Caco-2 (cell line): ENCODE results near the gene ATP9B. TPM values are rescaled to one million over a fixed set of nuclear protein-coding genes. Genes with fewer than 3 reads are reported as not detected.

ENCODE experiments used
- BruUV-seq: library from RNA; stranded (reverse); fragments of 400-500 nt; replicated peaks from 2 replicates; lab custom pipeline; 2021; lab: Mats Ljungman, UMichigan
- CTCF ChIA-PET: fragments of 300-600 bp; sonication (Branson Sonifier 250); formaldehyde crosslinking; loops from one replicate; lab custom pipeline; 2022; ENCODE audit warnings: antibody characterized with exemption; lab: Charles Lee
- POLR2A ChIA-PET: fragments of 300-600 bp; sonication (Branson Sonifier 250); formaldehyde crosslinking; loops from one replicate; lab custom pipeline; 2022; ENCODE audit warnings: antibody characterized with exemption; lab: Charles Lee
- DNase-seq, 2 experiments: peaks; one replicate each; pipeline versions ENCODE4 v3.0.0 to v3.0.0-alpha.2; 2020 to 2022
- H3K27me3 ChIP-seq: replicated peaks from 2 replicates; pipeline ENCODE4 v1.6.0; 2011; ENCODE audit warnings: low read length; ENCODE audit not compliant: control insufficient read depth, insufficient read depth
- H3K36me3 ChIP-seq: 2 replicates; pipeline ENCODE4 v1.5.1; 2011; ENCODE audit warnings: low read length; ENCODE audit not compliant: control insufficient read depth, insufficient read depth
- H3K4me1 ChIP-seq: fragments of 250-450 bp; sonication (Bioruptor Pico); 2 replicates; pipeline ENCODE4 v1.5.1; 2020; ENCODE audit warnings: mild to moderate bottlenecking
- H3K4me3 ChIP-seq: 2 replicates; pipeline ENCODE4 v1.5.1; 2011; ENCODE audit warnings: low read depth, mild to moderate bottlenecking, control low read depth, low read length
- H3K9me3 ChIP-seq: fragments of 250-450 bp; sonication (Bioruptor Pico); 2 replicates; pipeline ENCODE4 v1.5.1; 2020; ENCODE audit warnings: mild to moderate bottlenecking, moderate library complexity
- H3K27ac Mint-ChIP-seq: one replicate; pipeline ENCODE4 v1.8.0; 2022; ENCODE audit warnings: mixed read lengths; ENCODE audit not compliant: unreplicated experiment
- H3K27me3 Mint-ChIP-seq: one replicate; pipeline ENCODE4 v1.8.0; 2022; ENCODE audit warnings: mixed read lengths; ENCODE audit not compliant: insufficient read depth, unreplicated experiment
- H3K36me3 Mint-ChIP-seq: one replicate; pipeline ENCODE4 v1.8.0; 2022; ENCODE audit warnings: mild to moderate bottlenecking, mixed read lengths; ENCODE audit not compliant: insufficient read depth, unreplicated experiment
- H3K4me1 Mint-ChIP-seq: one replicate; pipeline ENCODE4 v1.8.0; 2022; ENCODE audit warnings: low read depth, mixed read lengths; ENCODE audit not compliant: unreplicated experiment
- H3K4me3 Mint-ChIP-seq: one replicate; pipeline ENCODE4 v1.8.0; 2022; ENCODE audit warnings: mild to moderate bottlenecking, moderate library complexity, mixed read lengths; ENCODE audit not compliant: unreplicated experiment
- H3K9me3 Mint-ChIP-seq: one replicate; pipeline ENCODE4 v1.8.0; 2022; ENCODE audit warnings: mixed read lengths; ENCODE audit not compliant: unreplicated experiment
- CTCF ChIP-seq, 2 experiments: fragments of 200-600 bp in 1 of 2; IDR thresholded peaks; 1 replicate in 1 of 2; 2 replicates in 1 of 2; pipeline versions ENCODE4 v1.5.1 to v1.8.0; 2011 to 2022; ENCODE audit warnings: antibody characterized with exemption in 1 of 2, control low read depth in 1 of 2, inconsistent platforms in 1 of 2, low read depth in 1 of 2, low read length in 1 of 2, mild to moderate bottlenecking in 1 of 2, moderate library complexity in 1 of 2; ENCODE audit not compliant: insufficient read depth in 1 of 2, severe bottlenecking in 1 of 2, unreplicated experiment in 1 of 2
- intact Hi-C: fragments of 100-400 bp; cut with micrococcal nuclease; formaldehyde crosslinking; loops from one replicate; pipeline ENCODE4 v1.10.0; 2022; ENCODE audit not compliant: unreplicated experiment
- total RNA-seq: library from RNA; stranded (reverse); gene quantifications from 2 replicates; pipeline ENCODE4 v1.2.3, GENCODE V29; 2022

Gene ATP9B
- total RNA-seq, 1 experiment from 2014 or later: 15.8 TPM

DNA sequence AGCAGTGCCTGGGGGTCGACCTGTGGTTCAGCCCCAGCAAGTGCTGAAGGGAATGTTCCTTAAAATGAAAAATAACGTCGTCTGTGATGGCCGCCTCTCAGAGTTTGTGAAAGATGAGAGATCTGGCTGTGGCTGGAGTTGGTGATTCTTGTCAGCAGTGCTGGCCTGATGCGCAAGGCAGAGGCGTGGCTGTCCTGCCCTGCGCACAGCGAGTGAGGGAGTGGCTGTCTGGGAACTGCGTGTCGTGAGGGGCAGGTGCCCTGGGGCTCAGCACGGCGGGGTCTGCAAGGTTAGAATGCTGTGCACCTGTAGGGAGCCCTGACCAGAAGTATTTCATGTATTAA, 335.3 kb downstream of the ATP9B start:
- no peak for TF ChIP-seq CTCF (IDR thresholded peaks at IDR 0.05; ENCODE audit: insufficient read depth in 1 of 2, low read depth in 1 of 2, low read length in 1 of 2, severe bottlenecking in 1 of 2, unreplicated experiment in 1 of 2)
- POLR2A ChIA-PET: no interaction called here
- CTCF ChIA-PET: no interaction called here

GRCh38 chr18:79405019-79405780, 336.0 kb downstream of the ATP9B start:
- BruUV-seq: no TSS peak
- ChIA-PET CTCF (no interaction called here), POLR2A (no interaction called here)
- H3K27ac Mint-ChIP-seq: no peak overlapping the region
- no peak for TF ChIP-seq CTCF (IDR thresholded peaks at IDR 0.05; ENCODE audit: insufficient read depth in 1 of 2, low read depth in 1 of 2, low read length in 1 of 2, severe bottlenecking in 1 of 2, unreplicated experiment in 1 of 2)
- Histone ChIP-seq H3K4me1 (no peaks in the 10 kb centered on the region), H3K36me3 (no peaks in the 10 kb centered on the region), H3K4me3 (no peak overlapping the region), H3K27me3 (no peaks in the 10 kb centered on the region), H3K9me3 (no peaks in the 10 kb centered on the region)
- no peaks in the 10 kb centered on the region for H3K36me3 Mint-ChIP-seq
- no peaks in the 10 kb centered on the region for H3K4me1 Mint-ChIP-seq
- DNase-seq: no peak
- H3K27me3 Mint-ChIP-seq: no peaks in the 10 kb centered on the region
- H3K9me3 Mint-ChIP-seq: no peaks in the 10 kb centered on the region
- no peak overlapping the region for H3K4me3 Mint-ChIP-seq
- intact Hi-C loops: no loop called here

More for the DNA sequence above, 335.3 kb downstream of the ATP9B start:
- H3K36me3 Mint-ChIP-seq: no peaks in the 10 kb centered on the region
- Histone ChIP-seq H3K4me1 (no peaks in the 10 kb centered on the region), H3K4me3 (no peak overlapping the region), H3K9me3 (no peaks in the 10 kb centered on the region), H3K27me3 (no peaks in the 10 kb centered on the region), H3K36me3 (no peaks in the 10 kb centered on the region)
- H3K27me3 Mint-ChIP-seq: no peaks in the 10 kb centered on the region
- no peaks in the 10 kb centered on the region for H3K9me3 Mint-ChIP-seq
- no peaks in the 10 kb centered on the region for H3K4me1 Mint-ChIP-seq
- H3K4me3 Mint-ChIP-seq: no peak overlapping the region
- intact Hi-C loops: no loop called here
- no peak for DNase-seq
- H3K27ac Mint-ChIP-seq: no peak overlapping the region
- no TSS peak for BruUV-seq

- intact Hi-C loops: no loop called here
- no peaks in the 10 kb centered on the region for H3K27me3 Mint-ChIP-seq
These were observed 336.8 kb downstream of the ATP9B start for GRCh38 chr18:79405781-79406575.

More at GRCh38 chr18:79405781-79406575, 336.8 kb downstream of the ATP9B start:
- Mint-ChIP-seq H3K4me1 (no peaks in the 10 kb centered on the region), H3K36me3 (no peaks in the 10 kb centered on the region), H3K27ac (no peak overlapping the region), H3K4me3 (no peak overlapping the region), H3K9me3 (no peaks in the 10 kb centered on the region)
- no peak for DNase-seq
- no peaks in the 10 kb centered on the region for H3K9me3 ChIP-seq
- H3K4me1 ChIP-seq: no peaks in the 10 kb centered on the region
- ChIA-PET CTCF (no interaction called here), POLR2A (no interaction called here)
- BruUV-seq: no TSS peak
- no peak overlapping the region for H3K4me3 ChIP-seq
- TF ChIP-seq CTCF (IDR thresholded peaks at IDR 0.05; ENCODE audit: insufficient read depth in 1 of 2, low read depth in 1 of 2, low read length in 1 of 2, severe bottlenecking in 1 of 2, unreplicated experiment in 1 of 2): no peak
- no peaks in the 10 kb centered on the region for H3K27me3 ChIP-seq
- no peaks in the 10 kb centered on the region for H3K36me3 ChIP-seq
